GM19455 (cell line): Measurements from ENCODE around the gene NFAT5.
"Not testable (repeated sequence)": the region's sequence is repeated elsewhere in the genome, so short reads cannot be mapped to it uniquely, and the experiment has no call there.

Source experiments
- ATAC-seq: cut with Tn5 transposase; IDR thresholded peaks from one replicate; pipeline ENCODE4 v1.9.1; 2021; ENCODE audit not compliant: unreplicated experiment

Gene NFAT5

DNA sequence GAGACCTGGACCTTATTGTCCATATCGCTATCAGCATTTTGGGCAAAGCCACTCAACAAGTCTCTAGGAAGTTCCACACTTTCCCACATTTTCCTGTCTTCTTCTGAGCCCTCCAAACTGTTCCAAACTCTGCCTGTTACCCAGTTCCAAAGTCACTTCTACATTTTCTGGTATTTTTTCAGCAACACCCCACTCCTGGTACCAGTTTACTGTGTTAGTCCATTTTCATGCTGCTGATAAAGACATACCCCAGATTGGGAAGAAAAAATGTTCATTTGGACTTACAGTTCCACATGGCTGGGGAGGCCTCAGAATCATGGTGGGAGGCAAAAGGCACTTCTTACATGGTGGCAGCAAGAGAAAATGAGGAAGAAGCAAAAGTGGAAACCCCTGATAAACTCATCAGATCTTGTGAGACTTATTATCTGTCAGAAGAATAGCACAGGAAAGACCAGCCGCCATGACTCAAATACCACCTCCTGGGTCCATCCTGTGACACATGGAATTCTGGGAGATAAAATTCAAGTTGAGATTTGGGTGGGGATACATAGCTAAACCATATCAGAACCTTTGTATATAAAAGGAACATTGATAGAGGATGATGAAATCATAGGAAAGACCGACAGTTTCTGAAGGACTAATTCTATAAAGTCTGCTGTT lies 71.6 kb downstream of the NFAT5 start:
- not testable (repeated sequence) for ATAC-seq

DNA sequence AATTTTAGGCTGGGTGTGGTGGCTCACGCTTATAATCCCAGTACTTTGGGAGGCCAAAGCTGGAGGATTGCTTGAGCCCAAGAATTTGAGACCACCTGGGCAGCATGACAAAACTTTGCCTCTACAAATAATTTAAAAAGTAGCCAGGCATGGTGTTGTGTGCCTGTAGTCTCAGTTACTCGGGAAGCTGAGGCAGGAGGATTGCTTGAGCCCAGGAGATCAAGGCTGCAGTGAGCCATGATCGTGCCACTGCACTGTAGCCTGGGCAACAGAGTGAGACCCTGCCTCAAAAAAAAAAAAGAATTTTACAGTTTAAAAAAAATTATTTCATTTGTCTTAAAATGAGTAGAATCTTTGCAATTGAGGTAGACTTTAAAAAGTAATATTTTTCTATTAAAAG lies 78.2 kb downstream of the NFAT5 start:
- ATAC-seq: not testable (repeated sequence)

GRCh38 chr16:69644790-69645189 lies 79.0 kb downstream of the NFAT5 start:
- ATAC-seq: no peak

GRCh38 chr16:69647020-69647419 lies 81.3 kb downstream of the NFAT5 start:
- ATAC-seq: no peak

DNA sequence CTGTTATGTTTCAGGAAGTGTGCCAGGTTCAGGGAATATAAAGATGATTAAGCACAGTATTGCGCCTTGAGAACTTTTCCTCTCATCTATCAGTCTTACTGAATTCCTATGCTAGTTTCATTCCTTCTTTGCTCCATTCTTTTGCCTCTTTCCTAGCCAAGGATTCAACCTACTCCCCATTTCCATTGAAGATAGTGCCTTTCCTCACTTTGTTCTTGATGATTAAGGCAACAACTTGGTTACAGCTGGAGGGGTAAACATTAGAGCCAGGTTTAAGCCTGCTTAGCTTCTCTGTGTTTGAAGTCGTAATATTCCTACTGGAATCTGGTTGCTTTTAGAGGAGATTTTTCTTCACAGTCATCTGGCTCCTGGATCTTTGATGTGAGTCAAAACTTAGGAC lies 85.5 kb downstream of the NFAT5 start:
- no peak for ATAC-seq

DNA sequence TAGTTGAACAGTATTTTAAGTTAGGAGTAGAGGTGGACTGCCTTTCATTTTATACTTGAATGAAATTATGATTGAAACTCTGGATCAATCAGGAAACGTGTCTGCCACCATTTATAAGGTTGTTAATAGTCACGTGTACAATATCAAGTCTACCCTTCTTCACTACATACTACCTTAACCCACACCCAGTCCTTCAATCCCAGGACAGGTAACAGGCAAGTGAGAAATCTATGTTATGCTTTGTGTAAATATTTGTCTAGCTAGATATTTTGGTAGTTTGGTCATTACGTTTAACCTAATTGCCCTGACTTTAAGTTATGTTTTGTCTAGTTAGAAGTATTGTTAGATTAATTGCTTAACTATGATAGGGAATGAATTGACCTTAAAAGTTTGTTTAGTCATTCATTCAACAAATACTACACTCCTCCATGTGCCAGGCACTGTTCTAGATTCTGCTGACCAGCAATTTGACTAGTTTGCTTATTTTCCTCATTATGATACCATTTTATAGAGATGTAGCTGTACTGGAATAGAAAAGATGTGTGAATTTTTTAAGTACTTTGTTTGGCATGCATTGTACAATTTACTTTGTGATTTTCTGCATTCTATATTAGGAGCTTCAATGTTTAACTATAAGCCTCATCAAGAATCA lies 88.6 kb downstream of the NFAT5 start:
- ATAC-seq: no peak

DNA sequence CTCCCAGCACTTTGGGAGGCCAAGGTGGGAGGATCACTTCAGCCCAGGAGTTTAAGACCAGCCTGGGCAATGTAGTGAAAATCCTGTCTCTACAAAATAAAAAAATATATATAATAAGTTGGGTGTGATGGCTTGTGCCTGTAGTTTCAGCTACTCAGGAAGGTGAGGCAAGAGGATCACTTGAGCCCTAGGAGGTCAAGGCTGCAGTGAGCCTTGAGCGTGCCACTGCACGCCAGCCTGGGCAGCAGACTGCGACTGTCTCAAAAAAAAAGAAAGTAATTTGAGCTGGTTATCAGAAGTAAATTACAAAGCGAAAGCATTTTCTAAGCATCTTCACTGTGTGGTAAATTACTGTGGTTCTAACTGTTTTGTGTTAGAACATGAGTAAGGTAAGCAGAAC lies 94.4 kb downstream of the NFAT5 start:
- ATAC-seq: no peak

GRCh38 chr16:69662901-69663300 lies 97.1 kb downstream of the NFAT5 start:
- ATAC-seq: no peak

DNA sequence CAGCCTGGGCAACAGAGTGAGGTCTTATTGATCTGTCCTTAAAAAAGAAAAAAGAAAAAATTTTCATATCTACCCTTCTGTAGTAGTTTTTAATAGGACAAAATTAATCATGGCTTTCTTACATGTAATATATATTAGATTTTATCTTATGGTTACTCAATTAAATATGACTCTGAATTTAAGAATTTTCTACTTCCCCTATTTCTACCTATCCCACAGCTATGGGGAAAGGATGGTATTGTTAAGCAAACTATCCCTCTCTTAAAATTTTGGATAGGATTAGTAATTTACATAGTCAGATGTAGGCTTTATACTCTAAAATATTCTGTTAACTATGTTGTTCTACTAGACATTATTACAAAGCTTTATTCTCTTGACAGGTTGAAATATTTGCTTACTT lies 98.1 kb downstream of the NFAT5 start:
- ATAC-seq: no peak

DNA sequence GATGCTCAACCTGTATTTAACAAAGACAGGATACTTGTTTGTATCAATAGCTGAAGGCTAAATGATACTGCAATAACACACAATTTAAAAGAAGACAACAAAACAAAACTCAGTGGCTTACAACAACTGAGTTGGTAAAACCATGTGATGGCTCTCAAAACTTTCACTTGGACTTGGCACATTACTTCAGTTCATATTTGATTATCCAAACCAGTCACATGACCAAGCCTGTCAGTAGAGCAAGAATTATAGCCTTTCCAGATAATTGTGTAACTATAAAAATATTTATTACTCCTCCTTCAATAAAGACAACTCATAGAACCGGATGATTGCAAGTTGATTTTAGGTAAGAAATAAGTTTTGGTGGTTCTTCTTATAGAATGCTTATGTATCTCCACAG lies 103.8 kb downstream of the NFAT5 start:
- ATAC-seq: no peak

- ATAC-seq: no peak
These were observed 106.7 kb downstream of the NFAT5 start for GRCh38 chr16:69672315-69672997.

DNA sequence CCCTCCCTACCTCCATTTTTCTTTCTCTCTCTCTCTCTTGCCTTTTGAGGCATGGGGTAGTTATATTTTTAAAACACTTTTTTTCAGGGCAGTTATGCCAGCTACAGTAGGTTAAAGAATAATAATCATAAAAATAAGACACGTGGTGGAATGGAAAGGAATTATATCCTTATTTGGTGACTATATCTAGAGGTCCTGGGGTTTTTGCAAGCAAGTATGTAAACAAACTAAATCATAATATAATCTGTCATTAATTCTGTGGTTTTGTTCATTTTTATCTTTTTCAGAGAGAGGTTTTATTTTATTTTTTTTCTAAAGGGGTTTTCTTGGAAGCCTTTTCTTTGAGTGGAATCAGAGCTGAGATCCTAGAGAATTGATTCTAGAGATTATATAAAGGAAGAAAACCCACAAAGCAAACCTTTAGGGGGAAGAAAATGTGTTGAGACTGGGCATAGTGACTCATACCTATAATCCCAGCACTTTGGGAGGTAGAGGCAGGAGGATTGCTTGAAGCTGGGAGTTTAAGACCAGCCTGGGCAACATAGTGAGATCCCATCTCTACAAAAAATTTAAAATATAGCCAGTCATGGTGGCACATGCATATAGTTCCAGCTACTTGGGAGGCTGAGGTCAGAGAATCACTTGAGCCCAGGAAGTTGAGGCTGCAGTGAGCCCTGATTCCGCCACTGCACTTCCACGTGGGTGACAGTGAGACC lies 107.4 kb downstream of the NFAT5 start:
- ATAC-seq: no peak

- ATAC-seq: no peak
These were observed 114.6 kb downstream of the NFAT5 start for GRCh38 chr16:69680358-69680757.

GRCh38 chr16:69688589-69688988 lies 122.8 kb downstream of the NFAT5 start:
- ATAC-seq: no peak

DNA sequence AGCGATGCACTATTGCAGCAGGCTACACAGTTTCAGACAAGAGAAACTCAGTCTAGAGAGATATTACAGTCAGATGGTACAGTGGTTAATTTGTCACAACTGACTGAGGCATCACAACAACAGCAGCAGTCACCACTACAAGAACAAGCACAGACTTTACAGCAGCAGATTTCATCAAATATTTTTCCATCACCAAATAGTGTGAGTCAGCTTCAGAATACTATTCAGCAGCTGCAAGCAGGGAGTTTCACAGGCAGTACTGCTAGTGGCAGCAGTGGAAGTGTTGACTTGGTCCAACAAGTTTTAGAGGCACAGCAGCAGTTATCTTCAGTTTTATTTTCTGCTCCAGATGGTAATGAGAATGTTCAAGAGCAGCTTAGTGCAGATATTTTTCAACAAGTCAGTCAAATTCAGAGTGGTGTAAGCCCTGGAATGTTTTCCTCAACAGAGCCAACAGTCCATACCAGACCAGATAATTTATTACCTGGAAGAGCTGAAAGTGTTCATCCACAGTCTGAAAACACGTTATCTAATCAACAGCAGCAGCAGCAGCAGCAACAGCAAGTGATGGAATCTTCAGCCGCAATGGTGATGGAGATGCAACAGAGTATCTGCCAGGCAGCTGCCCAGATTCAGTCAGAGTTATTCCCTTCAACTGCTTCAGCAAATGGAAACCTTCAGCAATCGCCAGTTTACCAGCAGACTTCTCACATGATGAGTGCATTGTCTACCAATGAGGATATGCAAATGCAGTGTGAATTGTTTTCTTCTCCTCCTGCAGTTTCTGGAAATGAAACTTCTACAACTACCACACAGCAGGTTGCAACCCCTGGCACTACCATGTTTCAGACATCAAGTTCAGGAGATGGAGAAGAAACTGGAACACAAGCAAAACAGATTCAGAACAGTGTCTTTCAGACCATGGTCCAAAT lies 126.5 kb downstream of the NFAT5 start:
- ATAC-seq: no peak

DNA sequence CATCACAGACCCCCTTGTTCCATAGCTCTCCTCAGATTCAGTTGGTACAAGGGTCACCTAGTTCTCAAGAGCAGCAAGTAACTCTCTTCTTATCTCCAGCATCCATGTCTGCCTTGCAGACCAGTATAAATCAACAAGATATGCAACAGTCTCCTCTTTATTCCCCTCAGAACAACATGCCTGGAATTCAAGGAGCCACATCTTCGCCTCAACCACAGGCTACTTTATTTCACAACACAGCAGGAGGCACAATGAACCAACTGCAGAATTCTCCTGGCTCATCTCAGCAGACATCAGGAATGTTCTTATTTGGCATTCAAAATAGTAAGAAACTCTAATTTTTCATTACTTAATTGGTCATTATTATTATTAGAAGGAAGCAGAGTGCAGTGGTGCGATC lies 128.2 kb downstream of the NFAT5 start:
- ATAC-seq: no peak

- no peak for ATAC-seq
These were observed 132.6 kb downstream of the NFAT5 start for GRCh38 chr16:69698404-69698803.

- ATAC-seq: no peak
These were observed 134.1 kb downstream of the NFAT5 start for GRCh38 chr16:69699915-69700314.

DNA sequence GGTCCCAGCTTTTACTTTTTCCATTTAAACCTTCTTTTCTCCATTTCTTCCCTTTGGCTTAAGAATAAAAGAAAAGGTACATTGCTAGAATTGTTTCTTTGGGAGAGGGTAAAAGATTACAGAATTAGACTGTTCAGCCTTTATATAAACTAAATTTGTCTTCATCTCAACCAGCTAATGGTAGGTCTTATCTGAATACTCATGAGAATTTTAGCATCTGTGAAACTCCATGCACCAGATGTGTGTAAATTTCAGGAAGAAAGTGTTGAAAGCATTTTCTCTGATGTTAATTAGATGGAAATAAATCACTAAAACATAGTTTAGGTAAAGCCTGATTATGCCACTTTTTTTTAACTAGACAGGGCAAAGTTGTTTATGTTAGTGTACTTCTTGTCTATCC lies 135.7 kb downstream of the NFAT5 start:
- ATAC-seq: no peak

DNA sequence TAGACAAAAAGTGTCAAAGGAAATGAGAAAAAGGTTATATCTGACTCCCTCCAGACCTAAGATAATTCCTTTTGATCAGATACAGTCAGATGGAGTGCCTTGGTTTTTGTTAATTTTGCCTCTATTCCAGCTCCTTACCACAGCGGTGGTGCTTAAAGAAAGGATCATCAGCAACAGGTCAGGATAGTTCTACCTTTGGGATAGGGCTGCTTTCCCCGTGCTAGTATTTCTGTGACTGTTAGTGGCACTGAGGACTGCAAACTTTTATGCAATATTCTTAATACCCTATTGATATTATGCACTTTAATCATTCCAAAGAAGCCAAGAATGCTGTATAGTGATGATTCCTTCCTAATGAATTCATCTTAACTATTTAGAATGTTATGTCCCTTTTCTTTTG lies 136.1 kb downstream of the NFAT5 start:
- ATAC-seq: no peak

DNA sequence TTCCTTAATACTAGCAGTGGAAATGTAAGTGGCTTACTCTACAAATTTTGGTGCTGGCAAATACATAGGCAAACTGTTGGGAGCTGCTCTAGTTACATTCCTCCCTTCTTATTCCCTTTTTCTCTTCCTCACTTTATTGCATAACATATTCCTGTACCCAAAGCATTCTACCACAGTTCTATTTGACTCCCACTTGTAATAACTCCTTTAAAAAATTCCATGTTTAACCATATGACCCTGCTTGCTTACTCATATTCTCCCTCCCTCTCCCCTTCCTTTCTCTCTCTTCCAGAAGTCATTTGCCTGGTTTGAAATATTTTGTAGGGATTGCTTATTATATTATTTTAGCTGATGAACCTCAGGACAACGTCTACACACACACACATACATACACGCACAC lies 137.9 kb downstream of the NFAT5 start:
- ATAC-seq: no peak
